CD4-positive, alpha-beta T cell (primary cell): ENCODE measurements around the gene ROBO4. TPM values are rescaled to one million over a fixed set of nuclear protein-coding genes. Genes with fewer than 3 reads are reported as not detected.

ENCODE experiments used
- ATAC-seq: fragments of 200-7000 bp; cut with Tn5 transposase; one replicate; pipeline ENCODE4 v1.10.0; 2022; ENCODE audit warnings: mild to moderate bottlenecking; ENCODE audit not compliant: poor library complexity
- CTCF ChIA-PET: fragments of 350-600 bp; sonication (Branson Sonifier 250); formaldehyde crosslinking; loops from one replicate; lab custom pipeline; 2021; ENCODE audit warnings: antibody characterized with exemption, inconsistent platforms; lab: Charles Lee
- POLR2A ChIA-PET: fragments of 350-600 bp; sonication (Branson Sonifier 250); formaldehyde crosslinking; loops from one replicate; lab custom pipeline; 2021; ENCODE audit warnings: antibody characterized with exemption, inconsistent platforms; lab: Charles Lee
- DNase-seq, 14 experiments: peaks; one replicate each; pipeline ENCODE4 v3.0.0-alpha.2; 2013 to 2020; ENCODE audit warnings: mixed read lengths in 2 of 14
- H3K27ac ChIP-seq, 2 donors: one replicate each; pipeline versions ENCODE4 v1.5.1 to v1.7.0; 2013; ENCODE audit warnings: low read length in 2 of 2, low read depth in 1 of 2, mild to moderate bottlenecking in 1 of 2
- H3K27me3 ChIP-seq, 2 experiments: 1 replicate in 1 of 2; 2 replicates in 1 of 2; pipeline versions ENCODE4 v1.6.1 to v1.7.0; 2013; ENCODE audit warnings: low read length in 2 of 2, control low read depth in 1 of 2, mild to moderate bottlenecking in 1 of 2, moderate library complexity in 1 of 2; ENCODE audit not compliant: insufficient read depth in 2 of 2, control insufficient read depth in 1 of 2
- H3K36me3 ChIP-seq: one replicate; pipeline ENCODE4 v1.6.1; 2013; ENCODE audit warnings: low read length, control low read depth; ENCODE audit not compliant: insufficient read depth
- H3K4me1 ChIP-seq: one replicate; pipeline ENCODE4 v1.6.1; 2013; ENCODE audit warnings: low read length, control low read depth; ENCODE audit not compliant: insufficient read depth
- H3K4me3 ChIP-seq: one replicate; pipeline ENCODE4 v1.5.1; 2013; ENCODE audit warnings: mild to moderate bottlenecking, low read length, moderate library complexity
- H3K9me3 ChIP-seq, 2 experiments: 1 replicate in 1 of 2; 2 replicates in 1 of 2; pipeline versions ENCODE4 v1.6.1 to v1.7.0; 2013; ENCODE audit warnings: low read length in 2 of 2, mild to moderate bottlenecking in 2 of 2, control low read depth in 1 of 2, moderate library complexity in 1 of 2; ENCODE audit not compliant: control insufficient read depth in 1 of 2, insufficient read depth in 1 of 2
- H3K27ac Mint-ChIP-seq: one replicate; pipeline ENCODE4 v1.8.0; 2020; ENCODE audit warnings: mixed read lengths
- H3K27me3 Mint-ChIP-seq: one replicate; pipeline ENCODE4 v1.8.0; 2021; ENCODE audit warnings: mixed read lengths
- H3K36me3 Mint-ChIP-seq: one replicate; pipeline ENCODE4 v1.8.0; 2021; ENCODE audit warnings: low read depth, mixed read lengths
- H3K4me1 Mint-ChIP-seq: one replicate; pipeline ENCODE4 v1.8.0; 2021; ENCODE audit warnings: low read depth, mixed read lengths
- H3K4me3 Mint-ChIP-seq: one replicate; pipeline ENCODE4 v1.8.0; 2020; ENCODE audit warnings: mild to moderate bottlenecking, mixed read lengths
- H3K9me3 Mint-ChIP-seq: one replicate; pipeline ENCODE4 v1.8.0; 2020; ENCODE audit warnings: mixed read lengths
- CTCF ChIP-seq: fragments of 200-600 bp; IDR thresholded peaks from one replicate; pipeline ENCODE4 v1.8.0; 2022; ENCODE audit warnings: antibody characterized with exemption, mild to moderate bottlenecking
- intact Hi-C, 2 experiments: fragments of 100-400 bp; cut with DNase I in 1 of 2; cut with micrococcal nuclease in 1 of 2; formaldehyde crosslinking; loops; one replicate each; pipeline versions ENCODE4 v1.15.1 to v1.9.0; 2023 to 2025; cut with DNase I, micrococcal nuclease
- total RNA-seq, 174 experiments: library from RNA in 2 of 174; stranded (reverse) in 2 of 174; gene quantifications; one replicate each; pipeline ENCODE4 v1.2.3 and lab custom pipeline; 2021 to 2026

The ROBO4 gene
- total RNA-seq, 2 experiments from 2014 or later, result not detected

- peaks cover 10% of the 10 kb centered on the region for H3K27me3 Mint-ChIP-seq
- CTCF ChIA-PET, result interaction anchor here (0.6 kb wide), 1 partner anchor 284 kb away, joined by 4 read pairs; no protein-coding TSS in a partner anchor
These were observed 6.2 kb downstream of the ROBO4 start for GRCh38 chr11:124891373-124891861.

GRCh38 chr11:124890683-124891372 is 6.8 kb downstream of the ROBO4 start:
- no peak overlapping the region for H3K27ac Mint-ChIP-seq
- no peaks in the 10 kb centered on the region for H3K36me3 ChIP-seq
- no peaks in the 10 kb centered on the region for H3K9me3 Mint-ChIP-seq
- ATAC-seq, result no peak
- peaks cover 0 to 4% of the 10 kb centered on the region in 2 experiments for H3K9me3 ChIP-seq
- no peak for DNase-seq
- intact Hi-C loops, result no loop called here
- H3K4me1 Mint-ChIP-seq, result peaks cover 5% of the 10 kb centered on the region
- H3K36me3 Mint-ChIP-seq, result no peaks in the 10 kb centered on the region
- H3K4me3 ChIP-seq, result no peak overlapping the region
- H3K27ac ChIP-seq, result no peak overlapping the region
- TF ChIP-seq CTCF, result no peak
- ChIA-PET POLR2A (interaction anchor here (1.4 kb wide), 1 partner anchor 9 kb away, joined by 4 read pairs; no protein-coding TSS in a partner anchor), CTCF (no interaction called here)
- no peak overlapping the region for H3K4me3 Mint-ChIP-seq
- no peaks in the 10 kb centered on the region for H3K4me1 ChIP-seq
- peaks cover 14% of the 10 kb centered on the region for H3K27me3 Mint-ChIP-seq
- H3K27me3 ChIP-seq, result peaks cover 4 to 5% of the 10 kb centered on the region in 2 experiments

More at GRCh38 chr11:124891373-124891861, 6.2 kb downstream of the ROBO4 start:
- TF ChIP-seq CTCF, result no peak
- no peaks in the 10 kb centered on the region for H3K36me3 Mint-ChIP-seq
- ATAC-seq (no peak), DNase-seq (no peak)
- H3K9me3 ChIP-seq, result peaks cover 0 to 4% of the 10 kb centered on the region in 2 experiments
- no peaks in the 10 kb centered on the region for H3K9me3 Mint-ChIP-seq
- intact Hi-C loops, result no loop called here
- H3K4me3 ChIP-seq, result no peak overlapping the region
- peaks cover 5% of the 10 kb centered on the region for H3K4me1 Mint-ChIP-seq
- H3K36me3 ChIP-seq, result no peaks in the 10 kb centered on the region
- peaks cover 4 to 5% of the 10 kb centered on the region in 2 experiments for H3K27me3 ChIP-seq
- no peak overlapping the region for H3K27ac ChIP-seq
- POLR2A ChIA-PET, result no interaction called here
- no peak overlapping the region for H3K4me3 Mint-ChIP-seq
- no peaks in the 10 kb centered on the region for H3K4me1 ChIP-seq
- no peak overlapping the region for H3K27ac Mint-ChIP-seq

- Mint-ChIP-seq H3K27ac (no peak overlapping the region), H3K36me3 (no peaks in the 10 kb centered on the region), H3K27me3 (peaks cover 19% of the 10 kb centered on the region), H3K9me3 (no peaks in the 10 kb centered on the region), H3K4me3 (no peak overlapping the region), H3K4me1 (peaks cover 5% of the 10 kb centered on the region)
- H3K4me3 ChIP-seq, result no peak overlapping the region
- H3K27me3 ChIP-seq, result peaks cover 5 to 8% of the 10 kb centered on the region in 2 experiments
- CTCF ChIA-PET, result no interaction called here
- no peaks in the 10 kb centered on the region for H3K36me3 ChIP-seq
- no peaks in the 10 kb centered on the region for H3K4me1 ChIP-seq
- no peak for ATAC-seq
- no peak overlapping the region for H3K27ac ChIP-seq
- DNase-seq, result no peak
- H3K9me3 ChIP-seq, result peaks cover 0 to 4% of the 10 kb centered on the region in 2 experiments
- intact Hi-C loops, result no loop called here
- POLR2A ChIA-PET, result interaction anchor here (1.4 kb wide), 1 partner anchor 8 kb away, joined by 4 read pairs; no protein-coding TSS in a partner anchor
- TF ChIP-seq CTCF, result no peak
These were observed 7.5 kb downstream of the ROBO4 start for GRCh38 chr11:124890151-124890550.
